Hematopoietic multipotent progenitor cell treated with erythropoietin and hydrocortisone succinate and interleukin-3 and kit ligand, for 15 days (in vitro differentiated cells): ENCODE measurements around the gene RIPOR3.

Source experiments
- DNase-seq: peaks from one replicate; pipeline ENCODE4 v3.0.0-alpha.2; 2015; ENCODE audit warnings: low spot score

RIPOR3 gene

DNA sequence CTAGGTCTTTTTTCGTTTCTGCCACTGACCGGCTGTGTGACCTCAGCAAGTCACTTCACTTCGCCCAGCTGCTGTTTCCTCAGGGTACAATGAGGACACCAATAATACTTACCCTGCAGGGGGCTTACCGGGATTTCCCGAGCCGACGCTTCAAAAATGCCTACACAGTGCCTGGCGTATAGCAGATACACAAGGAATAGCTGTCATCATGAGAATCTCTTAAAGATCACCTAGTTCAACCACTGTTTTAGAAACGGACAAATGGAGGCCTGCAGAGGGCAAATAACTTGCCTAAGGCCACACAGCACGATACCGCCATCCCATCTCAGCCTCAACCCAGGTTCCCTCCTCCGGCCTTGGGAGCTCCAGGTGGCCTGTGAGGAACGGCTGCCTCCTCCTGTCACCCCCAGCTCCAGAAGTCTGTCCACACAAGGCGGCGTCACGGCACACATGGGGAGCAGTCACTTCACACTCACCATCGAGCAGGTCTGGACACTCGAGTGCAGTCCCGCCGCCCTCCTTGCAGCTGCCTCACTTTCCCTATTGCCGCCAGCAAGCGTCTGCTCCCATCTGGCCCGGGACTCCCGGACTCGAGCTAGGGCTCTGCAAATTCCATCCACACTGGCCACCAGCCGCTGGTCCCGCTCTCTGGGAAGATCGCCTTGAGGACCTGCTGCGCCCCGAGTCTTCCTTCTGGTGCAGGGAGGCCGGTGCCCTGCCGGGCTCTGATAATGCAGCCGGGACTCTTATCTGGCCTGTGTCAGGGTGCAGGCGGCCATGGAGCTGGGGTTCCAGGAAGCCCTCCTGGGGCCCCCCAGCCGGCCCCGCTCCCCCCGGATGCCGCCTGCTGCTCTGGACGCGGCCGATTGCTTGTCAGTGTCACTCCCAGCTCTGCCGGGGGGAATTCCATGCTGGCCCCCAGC is at the start of gene RIPOR3:
Gene RIPOR3 (minus strand): TSS at position 893 of the 923 bp plus-strand sequence. CDS start 414 bp downstream, at position 479.
- peak; percentile 93 for DNase-seq

GRCh38 chr20:50737352-50737751 is 46.0 kb upstream of the RIPOR3 start:
- no peak for DNase-seq

DNA sequence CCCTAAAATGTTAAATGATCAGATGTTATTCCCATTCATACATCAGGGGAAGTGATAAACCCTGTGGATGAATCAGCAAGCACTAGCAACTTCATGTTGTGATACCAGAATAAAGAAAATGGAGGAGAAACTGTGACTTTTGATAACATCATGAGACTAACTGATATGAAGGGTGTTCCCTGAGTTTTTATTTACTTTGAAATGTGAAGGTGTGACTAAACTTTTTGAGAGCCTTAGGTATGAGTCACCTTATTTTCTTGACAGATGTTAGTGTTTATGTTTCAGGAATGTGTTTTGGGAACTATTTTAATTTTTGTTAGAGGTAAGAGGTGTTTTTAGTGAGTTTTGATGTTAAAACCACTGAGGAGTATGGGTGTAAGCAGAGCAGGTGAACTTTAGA is 44.5 kb upstream of the RIPOR3 start:
- DNase-seq = peak; percentile 25

GRCh38 chr20:50734730-50735679 is 43.7 kb upstream of the RIPOR3 start:
- no peak for DNase-seq

DNA sequence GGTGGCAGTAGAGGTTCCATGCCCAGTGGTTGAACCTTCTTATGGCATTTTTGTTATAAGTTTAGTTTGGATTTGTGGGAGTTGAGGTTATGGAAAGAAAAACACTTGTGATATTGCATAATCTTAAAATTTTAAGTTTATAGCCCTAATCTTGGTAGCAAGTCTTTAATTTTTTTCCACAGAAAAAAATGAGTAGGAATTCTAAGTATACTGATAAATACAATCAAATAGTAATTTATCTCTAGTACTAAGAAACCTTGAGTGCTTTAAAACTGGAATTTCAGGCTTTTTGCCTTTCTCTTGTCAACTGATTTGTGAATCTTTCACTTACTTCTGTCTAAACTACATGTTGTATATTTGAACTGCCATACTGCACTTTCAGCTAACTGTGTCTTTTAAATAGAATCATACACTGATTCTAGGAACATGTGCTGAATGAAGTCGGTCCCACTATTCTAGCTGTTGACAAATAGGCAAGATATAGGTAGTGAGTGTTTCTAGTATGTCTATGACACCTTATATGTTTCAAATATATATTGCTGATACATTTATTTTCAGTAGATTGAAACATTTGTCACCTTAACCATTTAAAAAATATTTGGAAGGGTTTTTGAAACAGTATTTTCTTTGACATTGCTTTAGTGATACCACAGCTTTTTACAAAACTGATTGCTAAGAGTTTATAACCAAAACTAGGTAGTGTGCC is 42.5 kb upstream of the RIPOR3 start:
- no peak for DNase-seq

DNA sequence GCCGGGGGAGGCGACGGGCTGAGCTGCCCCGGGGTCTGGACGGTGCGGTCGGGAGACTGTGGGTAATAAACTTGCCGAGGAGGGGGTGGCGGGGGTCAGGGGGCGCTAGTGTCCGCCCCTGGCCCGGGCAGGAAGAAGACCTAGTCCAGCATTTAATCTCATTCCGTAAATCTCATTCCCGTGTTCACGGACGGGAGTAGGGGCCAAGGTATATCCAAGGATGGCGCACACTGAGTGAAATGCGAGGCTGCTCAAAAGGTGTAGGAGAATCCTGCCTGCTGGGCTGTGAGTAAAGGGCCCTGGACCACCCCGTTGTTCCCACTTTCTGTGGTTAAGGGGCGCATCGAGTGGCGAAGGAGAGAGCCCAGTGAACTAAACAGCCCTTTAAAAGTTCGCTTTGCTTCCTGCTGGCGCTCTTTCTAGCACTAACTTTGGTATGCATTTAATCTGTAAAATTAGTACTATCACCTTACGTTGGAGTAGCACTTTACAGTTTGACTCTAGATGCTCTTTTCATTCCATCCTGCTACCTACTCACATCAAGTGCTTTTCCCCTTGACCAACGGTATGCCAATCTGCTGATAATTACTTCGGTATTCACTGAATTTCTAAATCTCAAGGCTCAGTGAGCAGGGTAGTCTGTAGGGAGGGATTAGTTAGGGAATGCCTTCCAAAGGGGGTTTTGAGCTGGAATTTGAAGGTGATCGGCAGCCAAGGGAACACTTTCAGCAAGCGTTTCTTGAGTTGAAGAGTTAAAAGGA is 40.8 kb upstream of the RIPOR3 start:
- DNase-seq = no peak

GRCh38 chr20:50731055-50731929 is 40.0 kb upstream of the RIPOR3 start, which contains the start of gene PARD6B:
Gene PARD6B (plus strand): TSS chr20:50731580. CDS start chr20:50731787, 207 bp downstream.
- peak; percentile 99 for DNase-seq

DNA sequence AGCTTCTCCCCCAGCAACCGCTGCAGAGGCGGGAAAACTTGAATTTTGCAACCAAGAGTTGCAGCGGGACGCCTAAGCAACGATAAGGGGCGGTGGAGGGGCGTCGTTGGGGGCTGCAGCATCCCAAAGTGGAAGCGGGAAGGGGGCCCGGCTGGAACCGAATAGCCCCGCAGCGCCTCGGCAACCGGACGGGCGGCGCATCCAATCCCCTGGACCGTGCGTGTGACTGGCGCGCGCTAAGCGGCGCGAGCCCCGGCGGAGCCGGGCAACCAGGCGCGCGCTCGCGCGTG is 39.4 kb upstream of the RIPOR3 start:
- no peak for DNase-seq

- no peak for DNase-seq
These were observed 38.8 kb upstream of the RIPOR3 start for GRCh38 chr20:50729901-50730764.

GRCh38 chr20:50728981-50729874 is 37.9 kb upstream of the RIPOR3 start:
- DNase-seq = no peak

DNA sequence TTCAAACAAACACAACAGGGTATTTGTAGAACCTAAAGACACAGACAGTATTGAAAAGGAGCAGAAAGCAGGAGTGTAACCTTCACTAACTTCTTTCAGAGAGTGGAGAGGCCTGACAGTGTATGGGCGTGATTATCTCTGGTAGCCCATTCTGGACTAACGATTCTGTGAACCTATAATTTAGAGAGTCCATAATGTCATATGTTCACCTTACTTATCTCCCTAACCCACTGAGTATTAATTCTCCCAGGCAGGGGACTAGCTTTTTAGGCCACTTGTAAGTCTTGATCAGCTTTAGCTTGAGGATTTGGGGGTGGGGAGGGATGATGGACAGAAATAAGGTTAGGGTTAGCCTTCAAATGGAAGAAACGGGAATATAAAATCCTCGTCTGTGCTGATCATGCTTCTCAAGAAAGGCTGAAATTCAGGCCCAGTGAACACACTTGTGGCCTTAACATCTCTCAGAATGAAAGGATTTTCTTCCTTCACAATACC is 37.2 kb upstream of the RIPOR3 start:
- DNase-seq = no peak

DNA sequence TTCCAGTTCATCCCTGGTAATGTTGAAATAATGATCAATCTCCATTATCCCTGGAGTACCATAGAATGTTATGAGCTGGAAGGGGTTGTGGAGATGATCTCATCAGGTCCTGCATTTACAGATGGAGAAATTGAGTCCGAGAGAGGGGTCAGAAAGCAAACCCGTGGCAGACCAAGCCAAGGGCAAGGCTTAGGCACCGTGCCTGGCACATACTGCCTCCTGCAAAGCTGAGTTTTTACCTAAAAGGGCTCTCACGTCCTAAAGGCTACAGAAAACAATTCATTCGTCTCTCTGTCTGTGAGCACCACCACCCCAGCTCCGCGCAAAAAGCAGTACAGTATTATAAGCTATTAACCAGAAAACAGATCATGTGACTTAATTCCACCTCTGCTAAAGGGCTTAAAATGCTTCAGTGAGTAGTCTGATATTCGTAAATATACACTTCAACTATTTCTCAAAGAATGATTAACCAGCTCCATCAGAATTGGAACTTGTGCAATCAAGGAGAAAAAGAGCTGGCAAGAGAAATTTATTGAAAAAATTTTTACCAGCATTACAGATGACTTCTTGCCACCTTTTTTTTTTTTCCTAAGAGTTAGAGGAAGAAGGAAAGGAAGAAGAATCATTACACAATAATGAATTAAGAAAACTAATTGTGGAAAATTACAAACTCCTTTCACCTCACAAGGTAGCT is 36.6 kb upstream of the RIPOR3 start:
- no peak for DNase-seq

DNA sequence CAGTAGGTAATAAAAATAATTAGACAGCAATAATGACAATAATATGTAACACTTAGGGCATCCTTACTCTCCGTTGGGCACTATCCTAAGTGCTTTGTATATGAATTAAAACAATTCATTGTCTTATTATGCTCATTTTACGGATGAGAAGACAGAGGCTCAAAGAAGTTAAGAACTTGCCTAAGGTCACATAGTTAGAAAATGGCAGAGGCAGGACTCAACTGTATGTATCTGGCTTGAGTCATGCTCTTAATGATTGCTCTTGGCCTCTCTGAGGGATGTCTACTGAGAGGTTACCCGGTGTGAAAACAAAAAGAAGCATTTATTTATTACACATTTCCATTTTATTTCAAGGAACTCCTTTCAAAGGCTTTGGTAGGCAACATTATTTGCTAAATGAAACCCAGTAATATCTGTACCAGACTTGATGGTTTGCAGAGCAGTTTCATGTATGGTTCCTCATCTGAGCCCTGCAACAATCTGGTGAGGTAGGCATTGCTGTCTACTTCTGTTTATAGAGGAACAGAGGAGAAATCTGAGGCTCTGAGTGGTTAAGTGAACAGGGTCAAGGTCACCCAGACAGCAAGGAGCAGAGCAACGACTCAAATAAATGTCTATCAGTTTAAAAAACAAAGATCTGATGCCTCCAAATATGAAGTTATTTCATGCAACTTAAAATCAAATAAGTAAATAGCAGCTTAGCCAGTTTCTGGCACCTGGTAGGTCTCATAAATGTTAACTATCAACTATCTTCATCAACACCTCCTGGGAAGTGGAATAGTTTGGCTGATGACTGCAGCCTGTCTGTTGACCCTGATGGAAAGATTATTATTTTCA is 35.8 kb upstream of the RIPOR3 start:
- DNase-seq = no peak

GRCh38 chr20:50725724-50726005 is 34.3 kb upstream of the RIPOR3 start:
- DNase-seq = no peak

- DNase-seq = no peak
These were observed 33.7 kb upstream of the RIPOR3 start for GRCh38 chr20:50724851-50725723.
